C4-2B (cell line): ENCODE results near the gene DYNLT2.

Experiments used
- CTCF ChIP-seq: fragments of 450-650 bp; conservative IDR thresholded peaks from 2 replicates; pipeline ENCODE4 v1.5.1; 2017; ENCODE audit warnings: mild to moderate bottlenecking
- ZFX ChIP-seq: fragments of 450-650 bp; IDR thresholded peaks from 2 replicates; pipeline ENCODE4 v1.6.1; 2017

GRCh38 chr6:169794317-169795055 is 43.1 kb upstream of the DYNLT2 start:
- TF ChIP-seq CTCF: no peak
- TF ChIP-seq ZFX: no peak
